ENCODE measurements around the gene TTLL10. TPM values are rescaled to one million over a fixed set of nuclear protein-coding genes. Genes with fewer than 3 reads are reported as not detected.

The TTLL10 gene
- total RNA-seq, 1 experiment from 2014 or later, result not detected

Other genes starting within 250 kb of the TTLL10 start
- gene SAMD11, start 250.0 kb upstream of the TTLL10 start, total RNA-seq (2014; rRNA removed; shearing (Covaris generic)), result 0.20 and 0.48 TPM in 2 replicates
- 68.1 and 71.6 TPM in 2 replicates for gene NOC2L, start 214.6 kb upstream of the TTLL10 start, total RNA-seq (2014; rRNA removed; shearing (Covaris generic))
- 5.0 and 5.4 TPM in 2 replicates for gene KLHL17, start 213.3 kb upstream of the TTLL10 start, total RNA-seq (2014; rRNA removed; shearing (Covaris generic))
- gene PLEKHN1, start 207.4 kb upstream of the TTLL10 start, total RNA-seq (2014; rRNA removed; shearing (Covaris generic)), result 0.60 and 0.88 TPM in 2 replicates
- gene PERM1, start 191.8 kb upstream of the TTLL10 start, total RNA-seq (2014; rRNA removed; shearing (Covaris generic)), result 0.12 TPM in 1 of 2 replicates, not detected in the other
- gene HES4, start 173.8 kb upstream of the TTLL10 start, total RNA-seq (2014; rRNA removed; shearing (Covaris generic)), result 0.39 and 0.48 TPM in 2 replicates
- 77.9 and 78.8 TPM in 2 replicates for gene ISG15, start 160.4 kb upstream of the TTLL10 start, total RNA-seq (2014; rRNA removed; shearing (Covaris generic))
- gene AGRN, start 153.8 kb upstream of the TTLL10 start, total RNA-seq (2014; rRNA removed; shearing (Covaris generic)), result 42.8 and 64.0 TPM in 2 replicates
- not detected in 2 replicates for gene RNF223, start 99.6 kb upstream of the TTLL10 start, total RNA-seq (2014; rRNA removed; shearing (Covaris generic))
- gene C1orf159, start 57.8 kb upstream of the TTLL10 start, total RNA-seq (2014; rRNA removed; shearing (Covaris generic)), result 10.3 and 16.2 TPM in 2 replicates
- not detected in 2 replicates for gene TNFRSF18, start 32.7 kb downstream of the TTLL10 start, total RNA-seq (2014; rRNA removed; shearing (Covaris generic))
- 0.10 TPM in 1 of 2 replicates, not detected in the other for gene TNFRSF4, start 40.3 kb downstream of the TTLL10 start, total RNA-seq (2014; rRNA removed; shearing (Covaris generic))
- gene SDF4, start 58.1 kb downstream of the TTLL10 start, total RNA-seq (2014; rRNA removed; shearing (Covaris generic)), result 74.4 and 80.5 TPM in 2 replicates
- gene B3GALT6, start 58.4 kb downstream of the TTLL10 start, total RNA-seq (2014; rRNA removed; shearing (Covaris generic)), result 13.9 and 18.2 TPM in 2 replicates
- gene C1QTNF12, start 72.8 kb downstream of the TTLL10 start, total RNA-seq (2014; rRNA removed; shearing (Covaris generic)), result not detected in 2 replicates
- 54.3 and 61.9 TPM in 2 replicates for gene UBE2J2, start 100.0 kb downstream of the TTLL10 start, total RNA-seq (2014; rRNA removed; shearing (Covaris generic))
- 0.39 and 0.84 TPM in 2 replicates for gene SCNN1D, start 106.6 kb downstream of the TTLL10 start, total RNA-seq (2014; rRNA removed; shearing (Covaris generic))
- 10.3 and 19.1 TPM in 2 replicates for gene ACAP3, start 134.1 kb downstream of the TTLL10 start, total RNA-seq (2014; rRNA removed; shearing (Covaris generic))
- 15.7 and 27.4 TPM in 2 replicates for gene PUSL1, start 134.7 kb downstream of the TTLL10 start, total RNA-seq (2014; rRNA removed; shearing (Covaris generic))
- gene INTS11, start 150.8 kb downstream of the TTLL10 start, total RNA-seq (2014; rRNA removed; shearing (Covaris generic)), result 62.6 and 75.4 TPM in 2 replicates
- gene CPTP, start 150.9 kb downstream of the TTLL10 start, total RNA-seq (2014; rRNA removed; shearing (Covaris generic)), result 18.7 and 23.9 TPM in 2 replicates
- gene TAS1R3, start 157.4 kb downstream of the TTLL10 start, total RNA-seq (2014; rRNA removed; shearing (Covaris generic)), result 0.48 and 0.68 TPM in 2 replicates
- gene DVL1, start 175.5 kb downstream of the TTLL10 start, total RNA-seq (2014; rRNA removed; shearing (Covaris generic)), result 24.0 and 36.5 TPM in 2 replicates
- gene MXRA8, start 184.7 kb downstream of the TTLL10 start, total RNA-seq (2014; rRNA removed; shearing (Covaris generic)), result 4.0 and 4.1 TPM in 2 replicates
- gene AURKAIP1, start 201.3 kb downstream of the TTLL10 start, total RNA-seq (2014; rRNA removed; shearing (Covaris generic)), result 141 and 204 TPM in 2 replicates
- gene CCNL2, start 225.5 kb downstream of the TTLL10 start, total RNA-seq (2014; rRNA removed; shearing (Covaris generic)), result 62.8 and 66.2 TPM in 2 replicates
- 227 and 241 TPM in 2 replicates for gene MRPL20, start 233.4 kb downstream of the TTLL10 start, total RNA-seq (2014; rRNA removed; shearing (Covaris generic))
- gene ANKRD65, start 247.4 kb downstream of the TTLL10 start, total RNA-seq (2014; rRNA removed; shearing (Covaris generic)), result not detected in 2 replicates

Measured in RPMI7951 (cell line).